Keratinocyte (primary cell): ENCODE measurements around the gene NRBP1.

Experiments used
- CTCF ChIP-seq, 3 experiments: IDR thresholded peaks in 1 of 3; conservative IDR thresholded peaks in 1 of 3; optimal IDR thresholded peaks in 1 of 3; 2 replicates in 2 of 3; 3 replicates in 1 of 3; pipeline versions ENCODE3 to v1.5.1; 2011; ENCODE audit warnings: low read length in 3 of 3, mild to moderate bottlenecking in 3 of 3, moderate library complexity in 2 of 3, control low read depth in 1 of 3, inconsistent platforms in 1 of 3; ENCODE audit not compliant: insufficient read depth in 2 of 3; ENCODE audit errors: extremely low read depth in 1 of 3
- EZH2 ChIP-seq: IDR thresholded peaks from one replicate; pipeline ENCODE4 v1.6.1; 2012; ENCODE audit warnings: inconsistent platforms, mild to moderate bottlenecking, low read length, moderate library complexity

- TF ChIP-seq CTCF (optimal IDR thresholded peaks at IDR 0.05 in 1 of 3, IDR thresholded peaks at IDR 0.05 in 1 of 3, conservative IDR thresholded peaks at IDR 0.05 in 1 of 3; ENCODE audit: extremely low read depth in 1 of 3, insufficient read depth in 2 of 3, low read length in 3 of 3), result peak in 1 of 3 experiments; percentile 9
- no peak for TF ChIP-seq EZH2
Measured at GRCh38 chr2:27428213-27428977, at the start of gene NRBP1.
